ENCODE data around the gene TRMT112.

DNA sequence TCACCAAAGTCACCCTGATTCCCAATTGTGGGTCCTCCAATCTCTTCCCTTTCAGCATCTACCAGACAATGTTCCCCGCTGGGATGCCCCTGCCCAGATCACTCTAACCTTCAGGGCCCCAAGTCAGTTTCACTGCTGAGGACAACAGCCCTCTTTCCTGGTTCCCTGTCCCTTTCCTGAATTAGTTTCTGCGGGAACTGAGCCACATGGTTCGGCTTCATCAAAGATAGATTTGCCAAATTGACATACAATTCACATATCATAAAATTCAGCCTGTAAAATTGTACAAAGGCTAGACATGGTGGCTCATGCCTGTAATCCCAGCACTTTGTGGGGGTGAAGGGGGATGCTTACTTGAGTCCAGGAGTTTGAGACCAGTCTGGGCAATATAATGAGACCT lies 10.6 kb upstream of the TRMT112 start:
- no peak for TF ChIP-seq CTCF (IDR thresholded peaks at IDR 0.05)
- TF ChIP-seq POLR2A (IDR thresholded peaks at IDR 0.05), result no peak

Data from body of pancreas (tissue), 4 donors.